CD4-positive, alpha-beta T cell treated with Interleukin-17A for 1 hour (primary cell): ENCODE measurements around the gene KIF16B.
"Not testable (repeated sequence)": the region's sequence is repeated elsewhere in the genome, so short reads cannot be mapped to it uniquely, and the experiment has no call there.

ENCODE experiments used
- DNase-seq: peaks from one replicate; pipeline ENCODE4 v3.0.0-alpha.2; 2020

The KIF16B gene

GRCh38 chr20:16236589-16237241, 336.5 kb downstream of the KIF16B start:
- DNase-seq = no peak

- no peak for DNase-seq
Observed at GRCh38 chr20:16230402-16230801, 342.8 kb downstream of the KIF16B start.

- DNase-seq = no peak
Observed at GRCh38 chr20:16229813-16230212, 343.4 kb downstream of the KIF16B start.

- DNase-seq = no peak
Observed at GRCh38 chr20:16228722-16229121, 344.5 kb downstream of the KIF16B start.

GRCh38 chr20:16226961-16227360, 346.3 kb downstream of the KIF16B start:
- not testable (repeated sequence) for DNase-seq

GRCh38 chr20:16224836-16225235, 348.4 kb downstream of the KIF16B start:
- no peak for DNase-seq

GRCh38 chr20:16222859-16223411, 350.3 kb downstream of the KIF16B start:
- DNase-seq = no peak
